H1 (cell line): ENCODE data around the gene FCN2. TPM values are rescaled to one million over a fixed set of nuclear protein-coding genes. Genes with fewer than 3 reads are reported as not detected.

Source experiments
- EP300 ChIP-seq, 2 experiments: IDR thresholded peaks; 1 replicate in 1 of 2; 2 replicates in 1 of 2; pipeline ENCODE4 v1.6.1; 2011 to 2012; ENCODE audit warnings: low read depth in 2 of 2, low read length in 2 of 2, mild to moderate bottlenecking in 2 of 2, borderline replicate concordance in 1 of 2, inconsistent platforms in 1 of 2, moderate library complexity in 1 of 2
- TBP ChIP-seq: IDR thresholded peaks from 2 replicates; pipeline ENCODE4 v1.6.1; 2011; ENCODE audit warnings: low read depth, low read length, improper control_type of control experiment
- polyA plus RNA-seq, 7 experiments: library from polyadenylated mRNA; depleted of rRNA in 3 of 7; stranded (reverse) in 5 of 7; unstranded in 2 of 7; fragments of >200 nt in 5 of 7; fragments of 200-250 nt in 2 of 7; gene quantifications; 1 replicate in 5 of 7; 2 replicates in 1 of 7; 4 replicates in 1 of 7; pipeline versions ENCODE4 v1.2.1 to v1.2.3, GENCODE V29; 2011 to 2013; ENCODE audit warnings: missing spikeins in 2 of 7, mixed read lengths in 2 of 7
- total RNA-seq: library from RNA; stranded (reverse); fragmentation: NEBNext Ultra II Directional; extraction: Animal tissue kit (Norgen Biotek cat#: 25700); gene quantifications from 2 replicates; pipeline ENCODE4 v1.2.1, GENCODE V29; 2021

FCN2 gene
- total and polyA plus RNA-seq, 2 of the 8 experiments (the other 6 are each of a cell fraction or from before 2014, with no cell fraction given) = not detected

DNA sequence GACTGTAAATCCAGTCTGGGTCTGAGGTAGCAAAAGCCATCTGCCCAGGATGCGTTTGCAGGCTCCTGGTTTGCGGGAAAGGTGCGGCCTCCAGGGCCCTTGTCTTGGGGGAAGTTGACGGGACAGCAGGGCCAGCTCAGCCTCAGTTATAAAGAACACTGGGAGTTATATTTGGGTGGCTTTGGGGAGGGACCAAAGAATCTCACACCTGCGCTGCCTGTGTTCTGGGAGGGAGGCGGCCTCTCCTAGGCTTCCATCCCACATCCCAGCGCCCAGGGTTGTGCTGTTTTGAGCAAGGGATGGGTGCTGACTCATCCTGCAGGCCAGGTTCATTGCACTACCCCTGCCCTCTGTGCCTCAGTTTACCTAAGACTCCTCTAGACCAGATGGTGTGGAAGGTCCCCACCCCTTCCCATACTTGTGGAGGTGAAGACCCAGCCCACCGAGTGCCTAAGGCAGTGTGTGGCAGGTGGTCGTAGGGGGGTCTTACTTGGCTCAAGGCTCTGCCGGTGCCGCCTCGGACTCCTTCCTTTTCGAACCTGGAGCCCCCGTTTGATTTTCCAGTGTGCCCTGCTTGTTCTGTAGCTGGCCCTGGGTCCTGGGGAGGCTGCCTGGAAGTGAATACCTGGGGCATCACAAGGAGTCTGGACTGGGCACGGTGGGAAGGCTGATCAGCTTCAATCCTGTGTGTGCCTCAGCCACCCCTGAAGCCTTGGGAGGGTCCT lies 39.3 kb upstream of the FCN2 start (continued):
- TF ChIP-seq EP300 (IDR thresholded peaks at IDR 0.05; ENCODE audit: borderline replicate concordance in 1 of 2, low read depth in 2 of 2, low read length in 2 of 2) (no peak), TBP (no peak)
- TF ChIP-seq, all 59 proteins: peak for 0
